HepG2 (cell line): Measurements from ENCODE around the gene RASGRP1. TPM values are rescaled to one million over a fixed set of nuclear protein-coding genes. Genes with fewer than 3 reads are reported as not detected.

Experiments used
- ATF1 ChIP-seq: IDR thresholded peaks from 2 replicates; pipeline ENCODE4 v1.6.1; 2016; ENCODE audit warnings: mild to moderate bottlenecking, control low read depth
- CBFB ChIP-seq: sonication (generic); formaldehyde crosslinking; IDR thresholded peaks from 2 replicates; pipeline ENCODE4 v1.4.0; 2020; ENCODE audit warnings: missing genetic modification reagents
- CEBPG ChIP-seq: IDR thresholded peaks from 2 replicates; pipeline ENCODE4 v1.6.1; 2016
- EHMT2 ChIP-seq: fragments of 200-600 bp; sonication (generic); IDR thresholded peaks from 2 replicates; pipeline ENCODE4 v1.7.0; 2017; ENCODE audit warnings: antibody characterized with exemption, low read depth, low read length, borderline replicate concordance
- ELF4 ChIP-seq: sonication (generic); formaldehyde crosslinking; IDR thresholded peaks from 2 replicates; pipeline ENCODE4 v1.5.0; 2020; ENCODE audit warnings: missing genetic modification reagents, mild to moderate bottlenecking, moderate library complexity, borderline replicate concordance
- ETS1 ChIP-seq: sonication (generic); formaldehyde crosslinking; IDR thresholded peaks from 2 replicates; pipeline ENCODE4 v1.4.0; 2020; ENCODE audit warnings: missing genetic modification reagents
- HHEX ChIP-seq: IDR thresholded peaks from 2 replicates; pipeline ENCODE4 v1.6.1; 2016; ENCODE audit warnings: control low read depth
- HNRNPLL ChIP-seq: fragments of 200-400 bp; formaldehyde crosslinking; IDR thresholded peaks from 2 replicates; pipeline ENCODE4 v1.6.1; 2017; ENCODE audit warnings: mild to moderate bottlenecking, low read depth, low read length; ENCODE audit not compliant: poor library complexity, severe bottlenecking
- MIER3 ChIP-seq: IDR thresholded peaks from 2 replicates; pipeline ENCODE4 v1.6.1; 2016; ENCODE audit warnings: missing compliant biosample characterization, borderline replicate concordance
- PHF5A ChIP-seq: IDR thresholded peaks from one replicate; pipeline ENCODE4 v1.6.1; 2018; ENCODE audit warnings: low read depth, missing genetic modification reagents; ENCODE audit not compliant: unreplicated experiment
- POLR2AphosphoS5 ChIP-seq: IDR thresholded peaks from 2 replicates; pipeline ENCODE4 v1.6.1; 2012; ENCODE audit warnings: low read depth, low read length
- SMARCC2 ChIP-seq: fragments of 450-650 bp; IDR thresholded peaks from 2 replicates; pipeline ENCODE4 v1.6.1; 2017; ENCODE audit warnings: antibody characterized with exemption, mild to moderate bottlenecking
- SRSF4 ChIP-seq: fragments of 200-400 bp; formaldehyde crosslinking; IDR thresholded peaks from one replicate; pipeline ENCODE4 v1.6.1; 2018; ENCODE audit warnings: mild to moderate bottlenecking, low read depth, low read length, moderate library complexity; ENCODE audit not compliant: poor library complexity, severe bottlenecking
- SSRP1 ChIP-seq: IDR thresholded peaks from 2 replicates; pipeline ENCODE4 v1.6.1; 2016; ENCODE audit warnings: control low read depth
- TRIM24 ChIP-seq: sonication (generic); formaldehyde crosslinking; IDR thresholded peaks from 2 replicates; pipeline ENCODE4 v1.8.0; 2022; ENCODE audit warnings: mild to moderate bottlenecking, missing genetic modification reagents
- ZBTB37 ChIP-seq: sonication (generic); formaldehyde crosslinking; IDR thresholded peaks from 2 replicates; pipeline ENCODE4 v1.4.0; 2020; ENCODE audit warnings: mild to moderate bottlenecking, missing genetic modification reagents
- ZNF234 ChIP-seq: sonication (generic); formaldehyde crosslinking; conservative IDR thresholded peaks from 2 replicates; pipeline ENCODE4 v1.5.1; 2020; ENCODE audit warnings: mild to moderate bottlenecking, missing genetic modification reagents
- ZNF24 ChIP-seq: fragments of 450-650 bp; IDR thresholded peaks from 2 replicates; pipeline ENCODE4 v1.6.1; 2017; ENCODE audit warnings: antibody characterized with exemption, mild to moderate bottlenecking
- ZNF468 ChIP-seq: sonication (generic); formaldehyde crosslinking; IDR thresholded peaks from 2 replicates; pipeline ENCODE4 v1.8.0; 2022; ENCODE audit warnings: mild to moderate bottlenecking, moderate library complexity, missing genetic modification reagents
- ZNF510 ChIP-seq: sonication (generic); formaldehyde crosslinking; IDR thresholded peaks from 2 replicates; pipeline ENCODE4 v1.4.0; 2020; ENCODE audit warnings: low read depth, mild to moderate bottlenecking, missing genetic modification reagents
- ZNF737 ChIP-seq: sonication (generic); formaldehyde crosslinking; IDR thresholded peaks from 2 replicates; pipeline ENCODE4 v1.5.0; 2020; ENCODE audit warnings: missing genetic modification reagents, mild to moderate bottlenecking, borderline replicate concordance
- ZSCAN30 ChIP-seq: sonication (generic); formaldehyde crosslinking; IDR thresholded peaks from 2 replicates; pipeline ENCODE4 v1.5.0; 2020; ENCODE audit warnings: mild to moderate bottlenecking, missing genetic modification reagents
- polyA plus RNA-seq, 8 experiments: library from polyadenylated mRNA; depleted of rRNA in 3 of 8; stranded (reverse) in 7 of 8; unstranded in 1 of 8; fragments of >200 nt; fragmentation: Illumina TruSeq in 4 of 8; extraction: Trizol in 4 of 8; gene quantifications; 2 replicates each; pipeline versions ENCODE4 v1.2.1 to v1.2.3, GENCODE V29; 2011 to 2016; ENCODE audit warnings: low read depth in 4 of 8, missing spikeins in 1 of 8, mixed read lengths in 1 of 8; ENCODE audit not compliant: insufficient read depth in 1 of 8
- total RNA-seq, 5 experiments: library from RNA; depleted of rRNA; stranded (reverse); fragments of >200 nt; fragmentation: Illumina TruSeq; extraction: Trizol; gene quantifications; 2 replicates each; pipeline ENCODE4 v1.2.3, GENCODE V29; 2016; ENCODE audit warnings: low read depth in 1 of 5
- TF ChIP-seq, protein P1 (sequence below): sonication (generic); formaldehyde crosslinking; IDR thresholded peaks from 2 replicates; pipeline ENCODE4 v1.4.0; 2020; ENCODE audit warnings: missing genetic modification reagents
- TF ChIP-seq, protein P2 (sequence below): sonication (generic); formaldehyde crosslinking; IDR thresholded peaks from 2 replicates; pipeline ENCODE4 v1.5.0; 2020; ENCODE audit warnings: mild to moderate bottlenecking, missing genetic modification reagents

RASGRP1 gene
- total and polyA plus RNA-seq, 2 of the 13 experiments (the other 11 are each of a cell fraction or from before 2014, with no cell fraction given), result 0.07 TPM; not detected in 1

DNA sequence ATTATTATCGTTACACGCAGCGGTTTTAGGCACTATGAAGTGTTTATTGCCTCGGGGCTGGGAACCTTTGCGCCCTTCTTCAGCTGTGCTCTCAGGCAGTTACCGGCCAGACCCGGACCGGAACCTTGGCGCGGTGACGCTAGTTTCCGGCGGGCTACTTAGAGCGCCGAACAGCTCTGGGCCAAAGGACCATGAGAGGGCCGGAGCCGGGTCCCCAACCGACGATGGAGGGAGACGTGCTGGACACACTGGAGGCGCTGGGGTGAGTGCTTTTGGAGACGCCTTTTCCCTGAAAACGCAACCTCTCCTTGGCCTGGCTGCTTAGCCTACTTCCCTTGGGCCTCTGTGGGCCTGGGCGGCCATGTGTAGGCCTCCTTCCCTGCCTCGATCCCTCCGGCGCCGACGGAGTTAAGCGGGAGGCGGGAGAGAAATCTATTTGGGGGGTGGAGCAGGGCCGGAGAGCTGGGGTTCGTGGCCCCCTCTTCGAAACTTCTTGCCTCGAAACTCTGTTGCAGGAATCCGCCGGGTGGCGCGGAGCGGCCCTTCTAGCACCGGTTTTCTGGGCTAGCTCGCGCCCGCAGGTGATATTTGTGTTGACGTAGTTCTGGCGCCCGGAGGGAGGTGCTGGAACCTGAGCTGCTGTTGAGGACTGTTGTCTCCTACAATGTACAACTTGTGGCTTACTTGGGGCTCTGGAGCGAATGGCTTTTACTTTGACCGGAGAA lies 110.5 kb downstream of the RASGRP1 start, which contains the start of gene FAM98B (continued):
- TF ChIP-seq ZNF468 (CRISPR knock-in tag) (0 out of 2 replicates have a peak, but pooled peaks have one; percentile 55), ZBTB37 (CRISPR knock-in tag) (no peak), MIER3 (peak; percentile 68; the same call in 1 of the 2 replicates), ZNF737 (CRISPR knock-in tag) (no peak), CBFB (peak; percentile 78; the same call in 1 of the 2 replicates), POLR2AphosphoS5 (peak; percentile 82), EHMT2 (peak; percentile 97), ZNF234 (CRISPR knock-in tag) (no peak), ZNF510 (CRISPR knock-in tag) (0 out of 2 replicates have a peak, but pooled peaks have one; percentile 76), ELF4 (CRISPR knock-in tag) (peak; percentile 56; the same call in 1 of the 2 replicates), TRIM24 (CRISPR knock-in tag) (no peak), HNRNPLL (peak; percentile 73), ZNF24 (peak; percentile 67; the same call in 1 of the 2 replicates), PHF5A (CRISPR knock-in tag) (no peak), HHEX (CRISPR knock-in tag) (0 out of 2 replicates have a peak, but pooled peaks have one; percentile 16), ETS1 (CRISPR knock-in tag) (peak; percentile 57; the same call in 1 of the 2 replicates), SMARCC2 (no peak), ZSCAN30 (peak; percentile 93), SRSF4 (no peak), ATF1 (no peak), SSRP1 (CRISPR knock-in tag) (no peak), CEBPG (CRISPR knock-in tag) (0 out of 2 replicates have a peak, but pooled peaks have one; percentile 5)
- TF ChIP-seq, protein P1, sequence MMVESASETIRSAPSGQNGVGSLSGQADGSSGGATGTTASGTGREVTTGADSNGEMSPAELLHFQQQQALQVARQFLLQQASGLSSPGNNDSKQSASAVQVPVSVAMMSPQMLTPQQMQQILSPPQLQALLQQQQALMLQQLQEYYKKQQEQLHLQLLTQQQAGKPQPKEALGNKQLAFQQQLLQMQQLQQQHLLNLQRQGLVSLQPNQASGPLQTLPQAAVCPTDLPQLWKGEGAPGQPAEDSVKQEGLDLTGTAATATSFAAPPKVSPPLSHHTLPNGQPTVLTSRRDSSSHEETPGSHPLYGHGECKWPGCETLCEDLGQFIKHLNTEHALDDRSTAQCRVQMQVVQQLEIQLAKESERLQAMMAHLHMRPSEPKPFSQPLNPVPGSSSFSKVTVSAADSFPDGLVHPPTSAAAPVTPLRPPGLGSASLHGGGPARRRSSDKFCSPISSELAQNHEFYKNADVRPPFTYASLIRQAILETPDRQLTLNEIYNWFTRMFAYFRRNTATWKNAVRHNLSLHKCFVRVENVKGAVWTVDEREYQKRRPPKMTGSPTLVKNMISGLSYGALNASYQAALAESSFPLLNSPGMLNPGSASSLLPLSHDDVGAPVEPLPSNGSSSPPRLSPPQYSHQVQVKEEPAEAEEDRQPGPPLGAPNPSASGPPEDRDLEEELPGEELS (CRISPR knock-in tag), result no peak
- TF ChIP-seq, protein P2, sequence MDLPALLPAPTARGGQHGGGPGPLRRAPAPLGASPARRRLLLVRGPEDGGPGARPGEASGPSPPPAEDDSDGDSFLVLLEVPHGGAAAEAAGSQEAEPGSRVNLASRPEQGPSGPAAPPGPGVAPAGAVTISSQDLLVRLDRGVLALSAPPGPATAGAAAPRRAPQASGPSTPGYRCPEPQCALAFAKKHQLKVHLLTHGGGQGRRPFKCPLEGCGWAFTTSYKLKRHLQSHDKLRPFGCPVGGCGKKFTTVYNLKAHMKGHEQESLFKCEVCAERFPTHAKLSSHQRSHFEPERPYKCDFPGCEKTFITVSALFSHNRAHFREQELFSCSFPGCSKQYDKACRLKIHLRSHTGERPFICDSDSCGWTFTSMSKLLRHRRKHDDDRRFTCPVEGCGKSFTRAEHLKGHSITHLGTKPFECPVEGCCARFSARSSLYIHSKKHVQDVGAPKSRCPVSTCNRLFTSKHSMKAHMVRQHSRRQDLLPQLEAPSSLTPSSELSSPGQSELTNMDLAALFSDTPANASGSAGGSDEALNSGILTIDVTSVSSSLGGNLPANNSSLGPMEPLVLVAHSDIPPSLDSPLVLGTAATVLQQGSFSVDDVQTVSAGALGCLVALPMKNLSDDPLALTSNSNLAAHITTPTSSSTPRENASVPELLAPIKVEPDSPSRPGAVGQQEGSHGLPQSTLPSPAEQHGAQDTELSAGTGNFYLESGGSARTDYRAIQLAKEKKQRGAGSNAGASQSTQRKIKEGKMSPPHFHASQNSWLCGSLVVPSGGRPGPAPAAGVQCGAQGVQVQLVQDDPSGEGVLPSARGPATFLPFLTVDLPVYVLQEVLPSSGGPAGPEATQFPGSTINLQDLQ (CRISPR knock-in tag), result peak; percentile 78; the same call in 1 of the 2 replicates
